K562 (cell line): Measurements from ENCODE around the gene GJA8. TPM values are rescaled to one million over a fixed set of nuclear protein-coding genes. Genes with fewer than 3 reads are reported as not detected.

Experiments used
- ATAC-seq: fragments of 200-7000 bp; cut with Tn5 transposase; 3 replicates; pipeline ENCODE4 v1.9.1; 2020; ENCODE audit warnings: moderate library complexity
- BruUV-seq: library from RNA; stranded (reverse); fragments of 400-500 nt; replicated peaks from 2 replicates; lab custom pipeline; 2021; lab: Mats Ljungman, UMichigan
- CTCF ChIA-PET: fragments of 300-600 bp; formaldehyde crosslinking; extraction: SDS; loops from one replicate; lab custom pipeline; 2021; ENCODE audit warnings: low intra/inter-chr PET ratio; lab: Yijun Ruan, JAX
- POLR2A ChIA-PET: fragments of 300-600, 350-650 bp; sonication (Branson Sonifier 250); formaldehyde crosslinking; extraction: SDS; loops from one replicate; lab custom pipeline; 2021; ENCODE audit warnings: antibody characterized with exemption, inconsistent platforms; lab: Yijun Ruan, JAX
- DNase-seq, 4 experiments: peaks; one replicate each; pipeline versions ENCODE4 v3.0.0 to v3.0.0-alpha.2; 2011 to 2018; ENCODE audit warnings: low spot score in 3 of 4, mixed read lengths in 3 of 4; ENCODE audit errors: extremely low read depth in 1 of 4
- FAIRE-seq: peaks from 2 replicates; lab custom pipeline; 2011; peaks lifted over from hg19 to GRCh38; lab: Jason Lieb, UNC
- H2AFZ ChIP-seq: 2 replicates; pipeline ENCODE4 v1.6.0; 2011; ENCODE audit warnings: low read depth, low read length, control low read depth, inconsistent platforms
- H3K27ac ChIP-seq: fragments of 200-600 bp; 3 replicates; pipeline ENCODE4 v1.8.0; 2011; ENCODE audit warnings: low read depth, mild to moderate bottlenecking, control low read depth, inconsistent platforms, low read length, moderate library complexity, mixed read lengths; ENCODE audit errors: extremely low read depth
- H3K27me3 ChIP-seq, 2 experiments: fragments of 300-600 bp in 1 of 2; 2 replicates in 1 of 2; 3 replicates in 1 of 2; pipeline versions ENCODE4 v1.6.0 to v1.8.0; 2011; ENCODE audit warnings: inconsistent platforms in 2 of 2, low read length in 2 of 2, mild to moderate bottlenecking in 1 of 2, mixed read lengths in 1 of 2, moderate library complexity in 1 of 2; ENCODE audit not compliant: control insufficient read depth in 2 of 2, insufficient read depth in 2 of 2
- H3K36me3 ChIP-seq: fragments of 300-600 bp; 3 replicates; pipeline ENCODE4 v1.8.0; 2011; ENCODE audit warnings: mild to moderate bottlenecking, low read length, inconsistent platforms; ENCODE audit not compliant: control insufficient read depth, insufficient read depth
- H3K4me1 ChIP-seq, 2 experiments: fragments of 200-600 bp in 1 of 2; replicated peaks in 1 of 2; 2 replicates in 1 of 2; 3 replicates in 1 of 2; pipeline versions ENCODE4 v1.5.1 to v1.8.0; 2011; ENCODE audit warnings: inconsistent platforms in 2 of 2, low read length in 2 of 2, mild to moderate bottlenecking in 1 of 2, mixed read lengths in 1 of 2, moderate library complexity in 1 of 2; ENCODE audit not compliant: control insufficient read depth in 2 of 2, insufficient read depth in 2 of 2
- H3K4me2 ChIP-seq: 2 replicates; pipeline ENCODE4 v1.6.1; 2011; ENCODE audit warnings: low read length, control low read depth, inconsistent platforms, mixed read lengths; ENCODE audit not compliant: insufficient read depth
- H3K4me3 ChIP-seq: fragments of 200-600 bp; sonication (generic), shearing (Covaris generic); 2 replicates; pipeline ENCODE4 v1.5.1; 2016; ENCODE audit warnings: control low read depth, inconsistent platforms
- H3K79me2 ChIP-seq: fragments of 200-600 bp; 3 replicates; pipeline ENCODE4 v1.8.0; 2011; ENCODE audit warnings: low read length, inconsistent platforms; ENCODE audit not compliant: control insufficient read depth, insufficient read depth
- H3K9ac ChIP-seq, 2 experiments: 2 replicates each; pipeline versions ENCODE4 v1.6.0 to v1.6.1; 2011; ENCODE audit warnings: low read depth in 2 of 2, low read length in 2 of 2, control low read depth in 1 of 2, inconsistent platforms in 1 of 2, mild to moderate bottlenecking in 1 of 2, mixed read lengths in 1 of 2; ENCODE audit not compliant: insufficient read depth in 1 of 2
- H3K9me1 ChIP-seq: one replicate; pipeline ENCODE4 v1.6.0; 2011; ENCODE audit warnings: inconsistent platforms, mild to moderate bottlenecking, low read length, moderate library complexity; ENCODE audit not compliant: control insufficient read depth, insufficient read depth
- H3K9me3 ChIP-seq: replicated peaks from 2 replicates; pipeline ENCODE4 v1.5.1; 2011; ENCODE audit warnings: low read depth, low read length, inconsistent platforms; ENCODE audit not compliant: control insufficient read depth, insufficient read depth
- H4K20me1 ChIP-seq: replicated peaks from 2 replicates; pipeline ENCODE4 v1.6.1; 2011; ENCODE audit warnings: low read length, inconsistent platforms, mixed read lengths; ENCODE audit not compliant: control insufficient read depth, insufficient read depth
- CBFA2T2 ChIP-seq: fragments of 450-650 bp; conservative IDR thresholded peaks from 2 replicates; pipeline ENCODE4 v1.6.1; 2017; ENCODE audit warnings: mild to moderate bottlenecking
- HNRNPLL ChIP-seq: fragments of 200-400 bp; formaldehyde crosslinking; IDR thresholded peaks from 2 replicates; pipeline ENCODE4 v1.6.1; 2017; ENCODE audit warnings: low read length, low read depth, mild to moderate bottlenecking; ENCODE audit not compliant: poor library complexity, severe bottlenecking
- PRPF4 ChIP-seq: fragments of 200-400 bp; formaldehyde crosslinking; IDR thresholded peaks from one replicate; pipeline ENCODE4 v1.6.1; 2017; ENCODE audit warnings: low read length, low read depth, mild to moderate bottlenecking; ENCODE audit not compliant: insufficient read depth, poor library complexity, severe bottlenecking
- ZNF165 ChIP-seq: fragments of 250-450 bp; sonication (Bioruptor Pico); IDR thresholded peaks from 2 replicates; pipeline ENCODE4 v1.4.0; 2020; ENCODE audit warnings: borderline replicate concordance
- WGBS: fragments of 100-300 bp; shearing (Covaris generic); methylation state at CpG from one replicate; pipeline ENCODE4 v1.1.6; 2016; ENCODE audit warnings: low coverage, mixed read lengths; ENCODE audit not compliant: insufficient coverage; ENCODE audit errors: missing lambda C conversion rate; 5-methylcytosine and 5-hydroxymethylcytosine counted together
- in situ Hi-C: fragments of 300-500 bp; cut with MboI; formaldehyde crosslinking; loops from 4 replicates; pipeline ENCODE4 v1.15.0; 2018; ENCODE audit warnings: inconsistent platforms, mixed read lengths
- intact Hi-C: fragments of 100-400 bp; cut with micrococcal nuclease; formaldehyde crosslinking; loops from 2 replicates; pipeline ENCODE4 v1.14.2; 2022
- polyA plus RNA-seq, 8 experiments: library from polyadenylated mRNA; depleted of rRNA in 4 of 8; stranded (reverse) in 5 of 8; unstranded in 3 of 8; fragments of >200 nt; fragmentation: Nextera tagmentation in 2 of 8; fragmentation: Illumina TruSeq in 1 of 8; extraction: Ambion mirVana in 2 of 8; extraction: Trizol in 1 of 8; gene quantifications; 2 replicates each; pipeline versions ENCODE4 v1.2.1 to v1.2.3, GENCODE V29; 2011 to 2014; ENCODE audit warnings: inconsistent platforms in 1 of 8, missing spikeins in 1 of 8
- total RNA-seq, 7 experiments: library from RNA; depleted of rRNA in 6 of 7; stranded (reverse); fragments of >200 nt in 6 of 7; fragmentation: Illumina TruSeq in 2 of 7; extraction: Trizol in 2 of 7; gene quantifications; 2 replicates each; pipeline versions ENCODE4 v1.2.1 to v1.2.3, GENCODE V29; 2011 to 2021; ENCODE audit warnings: low replicate concordance in 1 of 7
- TF ChIP-seq, protein P1 (sequence below): fragments of 250-450 bp; sonication (Bioruptor Pico); IDR thresholded peaks from 2 replicates; pipeline ENCODE4 v1.5.0; 2021; ENCODE audit warnings: mild to moderate bottlenecking, moderate library complexity
- TF ChIP-seq, protein P2 (sequence below), 2 experiments: IDR thresholded peaks; 2 replicates each; pipeline ENCODE4 v1.6.1; 2011; ENCODE audit warnings: borderline replicate concordance in 1 of 2, control low read depth in 1 of 2, low read depth in 1 of 2, low read length in 1 of 2, mild to moderate bottlenecking in 1 of 2, mixed read lengths in 1 of 2, moderate library complexity in 1 of 2; ENCODE audit not compliant: insufficient read depth in 1 of 2, insufficient read length in 1 of 2, poor library complexity in 1 of 2, severe bottlenecking in 1 of 2; ENCODE audit errors: extremely low read depth in 1 of 2
- TF ChIP-seq, protein P3 (sequence below): fragments of 250-450 bp; sonication (Bioruptor Pico); IDR thresholded peaks from 2 replicates; pipeline ENCODE4 v1.4.0; 2020; ENCODE audit warnings: mild to moderate bottlenecking, moderate library complexity

GJA8 gene
- total and polyA plus RNA-seq, 9 of the 15 experiments (the other 6 are each of a cell fraction or from before 2014, with no cell fraction given) = not detected

DNA sequence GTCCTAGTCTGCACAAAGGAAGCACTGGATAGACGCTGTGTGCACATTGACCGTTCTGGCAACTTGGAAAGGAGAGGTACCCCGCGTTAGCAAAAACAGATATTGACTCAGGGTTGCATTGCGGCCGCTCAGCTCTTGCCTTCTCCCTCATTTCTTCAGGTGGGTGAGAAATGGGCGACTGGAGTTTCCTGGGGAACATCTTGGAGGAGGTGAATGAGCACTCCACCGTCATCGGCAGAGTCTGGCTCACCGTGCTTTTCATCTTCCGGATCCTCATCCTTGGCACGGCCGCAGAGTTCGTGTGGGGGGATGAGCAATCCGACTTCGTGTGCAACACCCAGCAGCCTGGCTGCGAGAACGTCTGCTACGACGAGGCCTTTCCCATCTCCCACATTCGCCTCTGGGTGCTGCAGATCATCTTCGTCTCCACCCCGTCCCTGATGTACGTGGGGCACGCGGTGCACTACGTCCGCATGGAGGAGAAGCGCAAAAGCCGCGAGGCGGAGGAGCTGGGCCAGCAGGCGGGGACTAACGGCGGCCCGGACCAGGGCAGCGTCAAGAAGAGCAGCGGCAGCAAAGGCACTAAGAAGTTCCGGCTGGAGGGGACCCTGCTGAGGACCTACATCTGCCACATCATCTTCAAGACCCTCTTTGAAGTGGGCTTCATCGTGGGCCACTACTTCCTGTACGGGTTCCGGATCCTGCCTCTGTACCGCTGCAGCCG lies 5.4 kb downstream of the GJA8 start (continued):
- TF ChIP-seq, protein P1, sequence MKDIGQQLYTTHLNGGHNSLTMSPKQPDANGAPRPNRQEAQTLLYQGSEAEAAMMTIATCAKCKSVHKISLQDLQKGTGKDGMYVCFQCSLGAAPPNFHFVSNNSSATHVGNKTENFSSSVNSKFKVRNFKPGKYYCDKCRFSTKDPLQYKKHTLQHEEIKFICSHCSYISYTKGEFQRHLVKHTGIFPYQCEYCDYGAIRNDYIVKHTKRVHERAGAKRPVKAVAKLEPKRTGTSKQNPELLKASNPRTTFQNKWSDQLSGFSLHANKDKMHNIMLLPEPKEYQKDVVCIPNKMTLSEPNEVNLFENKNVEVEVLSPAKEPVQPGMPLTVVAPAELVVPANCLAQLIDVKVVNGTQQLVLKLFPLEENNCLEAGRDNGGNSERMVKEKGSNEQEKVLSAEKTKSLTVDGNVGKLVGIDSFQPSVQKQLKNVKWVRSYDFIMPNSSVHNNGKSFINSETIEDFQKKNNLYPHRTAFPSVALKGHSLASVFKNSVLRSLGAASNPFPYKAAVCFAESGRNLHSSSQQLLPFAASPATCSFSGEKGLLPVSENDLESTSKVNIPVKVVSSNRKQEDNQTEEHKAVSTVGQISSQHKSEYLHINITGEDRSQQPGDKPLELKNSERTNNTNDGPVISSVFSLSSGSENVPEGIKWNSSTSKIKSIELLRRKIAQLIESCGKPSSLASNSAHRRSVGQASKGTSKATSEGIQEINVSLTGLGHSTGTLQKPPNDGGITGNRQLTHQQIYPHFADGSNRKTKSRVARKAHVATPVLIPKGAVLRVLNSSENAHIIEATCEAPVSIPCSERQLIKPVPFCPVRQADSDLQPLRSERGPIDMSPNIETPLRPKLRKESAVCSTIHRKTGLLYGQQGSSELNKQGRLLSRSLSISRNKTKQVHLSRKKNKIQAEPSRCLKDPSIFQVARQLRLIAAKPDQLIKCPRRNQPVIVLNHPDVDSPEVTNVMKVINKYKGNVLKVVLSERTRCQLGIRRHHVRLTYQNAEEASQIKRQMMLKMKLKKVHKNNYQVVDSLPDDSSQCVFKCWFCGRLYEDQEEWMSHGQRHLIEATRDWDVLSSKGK (CRISPR knock-in tag) = no peak
- peak; percentile 32 for TF ChIP-seq HNRNPLL
- TF ChIP-seq, protein P2, sequence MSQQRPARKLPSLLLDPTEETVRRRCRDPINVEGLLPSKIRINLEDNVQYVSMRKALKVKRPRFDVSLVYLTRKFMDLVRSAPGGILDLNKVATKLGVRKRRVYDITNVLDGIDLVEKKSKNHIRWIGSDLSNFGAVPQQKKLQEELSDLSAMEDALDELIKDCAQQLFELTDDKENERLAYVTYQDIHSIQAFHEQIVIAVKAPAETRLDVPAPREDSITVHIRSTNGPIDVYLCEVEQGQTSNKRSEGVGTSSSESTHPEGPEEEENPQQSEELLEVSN (IDR thresholded peaks at IDR 0.05; ENCODE audit: borderline replicate concordance in 1 of 2, extremely low read depth in 1 of 2, insufficient read depth in 1 of 2, insufficient read length in 1 of 2, low read depth in 1 of 2, low read length in 1 of 2, poor library complexity in 1 of 2, severe bottlenecking in 1 of 2) = peak in 1 of 2 experiments; percentile 56

DNA sequence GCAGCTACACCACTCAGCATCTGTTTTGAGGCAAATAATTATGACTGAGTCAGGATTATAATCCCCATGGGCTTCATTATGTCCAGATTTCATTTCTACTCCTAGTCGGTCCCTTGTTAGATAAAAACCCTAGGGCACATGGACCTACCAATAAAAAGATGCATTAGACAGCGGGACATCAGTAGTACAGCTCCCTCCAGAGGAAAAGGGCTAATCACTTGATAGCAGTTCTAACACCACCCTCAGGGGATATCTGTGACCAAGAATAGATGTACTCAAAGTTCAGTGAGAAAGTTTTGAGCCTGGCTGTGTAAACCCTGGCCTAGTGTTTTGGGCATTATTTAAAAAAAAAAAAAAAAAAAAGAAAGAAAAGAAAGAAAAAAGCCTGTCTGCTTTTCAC lies 10.0 kb downstream of the GJA8 start:
- BruUV-seq = no TSS peak
- 8% methylated on average over 2 of the region's 2 CpGs for WGBS
- H3K36me3 ChIP-seq = no peaks in the 10 kb centered on the region
- H4K20me1 ChIP-seq = no peaks in the 10 kb centered on the region
- ChIA-PET CTCF (no interaction called here), POLR2A (interaction anchor here (0.8 kb wide), 1 partner anchor 101 kb away, joined by 4 read pairs; no protein-coding TSS in a partner anchor)
- peaks cover 0 to 6% of the 10 kb centered on the region in 2 experiments; a peak in 2 of 5 replicates for H3K4me1 ChIP-seq
- H3K9ac ChIP-seq = no peak overlapping the region
- in situ Hi-C loops = no loop called here
- no peak for ATAC-seq
- no peak overlapping the region for H2AFZ ChIP-seq
- FAIRE-seq = no peak
- peaks cover 22 to 26% of the 10 kb centered on the region in 2 experiments for H3K27me3 ChIP-seq
- no peaks in the 10 kb centered on the region for H3K79me2 ChIP-seq
- no peak overlapping the region for H3K27ac ChIP-seq
- no peak overlapping the region for H3K4me2 ChIP-seq
- no peaks in the 10 kb centered on the region for H3K9me1 ChIP-seq
- H3K4me3 ChIP-seq = no peak overlapping the region
- DNase-seq = no peak
- H3K9me3 ChIP-seq = no peaks in the 10 kb centered on the region
- intact Hi-C loops = no loop called here
- TF ChIP-seq, protein P3, sequence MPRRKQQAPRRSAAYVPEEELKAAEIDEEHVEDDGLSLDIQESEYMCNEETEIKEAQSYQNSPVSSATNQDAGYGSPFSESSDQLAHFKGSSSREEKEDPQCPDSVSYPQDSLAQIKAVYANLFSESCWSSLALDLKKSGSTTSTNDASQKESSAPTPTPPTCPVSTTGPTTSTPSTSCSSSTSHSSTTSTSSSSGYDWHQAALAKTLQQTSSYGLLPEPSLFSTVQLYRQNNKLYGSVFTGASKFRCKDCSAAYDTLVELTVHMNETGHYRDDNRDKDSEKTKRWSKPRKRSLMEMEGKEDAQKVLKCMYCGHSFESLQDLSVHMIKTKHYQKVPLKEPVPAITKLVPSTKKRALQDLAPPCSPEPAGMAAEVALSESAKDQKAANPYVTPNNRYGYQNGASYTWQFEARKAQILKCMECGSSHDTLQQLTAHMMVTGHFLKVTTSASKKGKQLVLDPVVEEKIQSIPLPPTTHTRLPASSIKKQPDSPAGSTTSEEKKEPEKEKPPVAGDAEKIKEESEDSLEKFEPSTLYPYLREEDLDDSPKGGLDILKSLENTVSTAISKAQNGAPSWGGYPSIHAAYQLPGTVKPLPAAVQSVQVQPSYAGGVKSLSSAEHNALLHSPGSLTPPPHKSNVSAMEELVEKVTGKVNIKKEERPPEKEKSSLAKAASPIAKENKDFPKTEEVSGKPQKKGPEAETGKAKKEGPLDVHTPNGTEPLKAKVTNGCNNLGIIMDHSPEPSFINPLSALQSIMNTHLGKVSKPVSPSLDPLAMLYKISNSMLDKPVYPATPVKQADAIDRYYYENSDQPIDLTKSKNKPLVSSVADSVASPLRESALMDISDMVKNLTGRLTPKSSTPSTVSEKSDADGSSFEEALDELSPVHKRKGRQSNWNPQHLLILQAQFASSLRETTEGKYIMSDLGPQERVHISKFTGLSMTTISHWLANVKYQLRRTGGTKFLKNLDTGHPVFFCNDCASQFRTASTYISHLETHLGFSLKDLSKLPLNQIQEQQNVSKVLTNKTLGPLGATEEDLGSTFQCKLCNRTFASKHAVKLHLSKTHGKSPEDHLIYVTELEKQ (CRISPR knock-in tag) = no peak
- TF ChIP-seq ZNF165 (CRISPR knock-in tag) (no peak), CBFA2T2 (no peak), PRPF4 (no peak)
